Effector memory CD4-positive, alpha-beta T cell (primary cell): ENCODE data around the gene TMOD4.
A peak's percentile ranks its signal among the peaks of the same experiment; 100 is the strongest.
"Not testable (repeated sequence)": the region's sequence is repeated elsewhere in the genome, so short reads cannot be mapped to it uniquely, and the experiment has no call there.

ENCODE experiments used
- DNase-seq, 3 donors: peaks; one replicate each; pipeline ENCODE4 v3.0.0-alpha.2; 2020
- H3K27ac ChIP-seq: 2 replicates; pipeline ENCODE4 v1.7.0; 2013; ENCODE audit warnings: mild to moderate bottlenecking, low read length, moderate library complexity; ENCODE audit not compliant: insufficient read depth, poor library complexity, severe bottlenecking
- H3K27me3 ChIP-seq: replicated peaks from 2 replicates; pipeline ENCODE4 v1.7.0; 2013; ENCODE audit warnings: mild to moderate bottlenecking, low read length; ENCODE audit not compliant: insufficient read depth, control insufficient read depth, poor library complexity, severe bottlenecking
- H3K36me3 ChIP-seq: 2 replicates; pipeline ENCODE4 v1.7.0; 2013; ENCODE audit warnings: mild to moderate bottlenecking, low read length, moderate library complexity; ENCODE audit not compliant: control insufficient read depth, insufficient read depth
- H3K4me1 ChIP-seq: 2 replicates; pipeline ENCODE4 v1.7.0; 2013; ENCODE audit warnings: low read length, mild to moderate bottlenecking; ENCODE audit not compliant: control insufficient read depth, insufficient read depth, poor library complexity, severe bottlenecking
- H3K4me3 ChIP-seq: 2 replicates; pipeline ENCODE4 v1.7.0; 2013; ENCODE audit warnings: low read length, low read depth, mild to moderate bottlenecking; ENCODE audit not compliant: insufficient read depth, poor library complexity, severe bottlenecking
- H3K9me3 ChIP-seq: 2 replicates; pipeline ENCODE4 v1.7.0; 2013; ENCODE audit warnings: mild to moderate bottlenecking, low read length, moderate library complexity; ENCODE audit not compliant: control insufficient read depth

The TMOD4 gene

DNA sequence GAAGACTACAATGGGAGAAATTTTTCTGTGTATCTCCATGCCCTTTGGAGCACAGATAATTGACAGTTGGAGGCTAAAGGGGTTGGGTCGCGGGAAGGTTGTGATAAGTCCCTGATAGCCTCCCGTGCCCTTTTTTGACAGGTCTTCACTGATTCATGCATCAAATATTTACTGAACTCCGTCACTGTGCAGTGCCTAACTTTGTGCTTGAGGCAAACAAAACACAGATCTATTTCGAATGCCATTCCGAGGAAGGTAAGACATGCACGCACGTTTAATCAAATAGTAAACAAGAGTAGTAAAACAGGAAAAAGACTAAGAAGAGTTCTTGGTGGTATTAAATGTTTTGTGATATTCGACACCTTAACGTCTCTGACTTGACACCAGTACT, 22.1 kb upstream of the TMOD4 start:
- H3K27ac ChIP-seq, result peak overlapping the region; percentile 83
- no peaks in the 10 kb centered on the region for H3K36me3 ChIP-seq
- DNase-seq, result no peak
- peaks cover 12% of the 10 kb centered on the region for H3K4me1 ChIP-seq
- no peaks in the 10 kb centered on the region for H3K9me3 ChIP-seq
- peak overlapping the region; percentile 90 for H3K4me3 ChIP-seq
- H3K27me3 ChIP-seq, result no peaks in the 10 kb centered on the region

DNA sequence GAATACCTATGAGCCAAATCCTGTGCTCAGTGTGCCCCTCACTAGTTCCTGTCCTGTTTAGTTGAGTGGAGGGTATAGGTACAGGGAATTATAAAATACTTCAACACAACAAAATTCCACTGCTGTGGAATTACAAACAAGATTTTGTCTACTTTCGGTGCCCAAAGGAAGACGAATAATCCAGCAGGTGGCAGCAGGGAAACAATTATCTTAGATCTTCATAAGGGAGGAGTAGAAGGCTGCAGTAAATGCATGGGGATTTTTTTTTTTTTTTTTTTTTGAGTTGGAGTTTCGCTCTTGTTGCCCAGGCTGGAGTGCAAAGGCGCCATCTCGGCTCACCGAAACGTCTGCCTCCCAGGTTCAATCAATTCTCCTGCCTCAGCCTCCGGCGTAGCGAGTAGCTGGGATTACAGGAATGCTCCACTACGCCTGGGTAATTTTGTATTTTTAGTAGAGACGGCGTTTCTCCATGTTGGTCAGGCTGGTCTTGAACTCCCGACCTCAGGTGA, 20.6 kb upstream of the TMOD4 start:
- peaks cover 12% of the 10 kb centered on the region for H3K4me1 ChIP-seq
- no peaks in the 10 kb centered on the region for H3K27me3 ChIP-seq
- H3K27ac ChIP-seq, result no peak overlapping the region
- no peaks in the 10 kb centered on the region for H3K9me3 ChIP-seq
- DNase-seq, result peak; percentile 16 to 43 (median 31)
- no peaks in the 10 kb centered on the region for H3K36me3 ChIP-seq
- no peak overlapping the region for H3K4me3 ChIP-seq

DNA sequence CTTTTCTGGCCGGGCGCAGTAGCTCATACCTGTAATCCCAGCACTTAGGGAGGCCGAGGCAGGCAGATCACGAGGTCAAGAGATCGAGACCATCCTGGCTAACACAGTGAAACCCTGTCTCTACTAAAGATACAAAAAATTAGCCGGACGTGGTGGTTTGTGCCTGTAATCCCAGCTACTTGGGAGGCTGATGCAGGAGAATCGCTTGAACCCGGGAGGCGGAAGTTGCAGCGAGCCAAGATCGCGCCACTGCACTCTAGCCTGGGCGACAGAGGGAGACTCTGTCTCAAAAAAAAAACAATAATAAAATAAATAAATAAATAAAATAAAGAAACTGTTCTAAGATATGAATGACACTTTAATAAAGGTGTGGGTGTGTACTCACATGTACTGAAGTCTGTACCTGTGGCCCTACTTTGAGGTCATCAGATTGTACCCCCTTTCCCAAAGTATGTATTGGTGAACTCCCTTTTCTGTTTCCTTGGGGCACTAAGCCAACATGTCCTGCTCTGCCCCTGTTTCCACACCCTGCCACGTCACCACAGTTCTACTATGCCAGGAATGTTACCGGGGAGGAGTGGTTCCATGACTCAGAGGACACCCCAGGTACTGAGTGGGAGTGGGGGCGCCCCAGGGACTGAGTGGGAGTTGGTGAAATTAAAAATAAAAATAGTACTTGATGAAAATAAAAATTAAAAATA, 19.3 kb upstream of the TMOD4 start:
- H3K4me1 ChIP-seq, result peaks cover 16% of the 10 kb centered on the region
- not testable (repeated sequence) for DNase-seq, H3K9me3 ChIP-seq, H3K4me3 ChIP-seq, H3K27ac ChIP-seq, H3K27me3 ChIP-seq, H3K36me3 ChIP-seq

DNA sequence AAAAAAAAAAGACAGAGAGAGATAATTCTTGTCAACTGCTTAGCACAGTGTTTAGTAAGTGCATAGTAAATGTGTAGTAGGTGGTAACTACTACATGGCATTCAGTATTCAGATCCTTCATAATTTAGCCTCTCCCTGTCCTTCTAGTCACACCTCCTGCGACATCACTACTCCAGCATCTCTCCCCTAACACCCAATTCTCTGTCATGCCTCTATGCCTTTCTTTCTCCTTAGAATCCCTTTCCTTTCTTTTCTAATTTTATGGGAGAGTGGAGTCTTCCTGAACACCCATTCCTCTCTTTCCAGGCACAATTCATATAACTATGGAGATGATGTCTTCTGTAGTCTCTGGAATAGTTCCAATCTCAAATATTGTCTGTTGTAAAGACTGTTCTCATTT, 18.1 kb upstream of the TMOD4 start:
- Histone ChIP-seq H3K9me3 (no peaks in the 10 kb centered on the region), H3K36me3 (no peaks in the 10 kb centered on the region), H3K27ac (no peak overlapping the region), H3K27me3 (no peaks in the 10 kb centered on the region), H3K4me1 (peaks cover 19% of the 10 kb centered on the region), H3K4me3 (no peak overlapping the region)
- no peak for DNase-seq

DNA sequence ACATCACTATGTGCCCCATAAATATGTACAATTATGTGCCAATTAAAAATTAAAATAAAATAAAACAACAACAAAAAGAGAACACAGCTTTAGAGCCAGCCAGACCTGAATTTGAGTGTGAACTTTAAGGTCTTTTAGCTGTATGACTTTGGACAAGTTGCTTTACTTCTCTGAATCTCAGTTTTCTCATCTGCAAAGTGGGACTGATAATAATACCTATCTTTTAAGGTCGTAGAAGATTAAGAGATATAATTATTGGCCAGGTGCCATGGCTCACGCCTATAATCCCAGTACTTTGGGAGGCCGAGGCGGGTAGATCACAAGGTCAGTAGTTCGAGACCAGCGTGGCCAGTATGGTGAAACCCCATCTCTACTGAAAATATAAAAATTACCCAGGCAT, 17.5 kb upstream of the TMOD4 start:
- Histone ChIP-seq H3K4me3 (no peak overlapping the region), H3K27me3 (no peaks in the 10 kb centered on the region), H3K9me3 (no peaks in the 10 kb centered on the region), H3K4me1 (peaks cover 22% of the 10 kb centered on the region), H3K36me3 (no peaks in the 10 kb centered on the region), H3K27ac (no peak overlapping the region)
- DNase-seq, result no peak

DNA sequence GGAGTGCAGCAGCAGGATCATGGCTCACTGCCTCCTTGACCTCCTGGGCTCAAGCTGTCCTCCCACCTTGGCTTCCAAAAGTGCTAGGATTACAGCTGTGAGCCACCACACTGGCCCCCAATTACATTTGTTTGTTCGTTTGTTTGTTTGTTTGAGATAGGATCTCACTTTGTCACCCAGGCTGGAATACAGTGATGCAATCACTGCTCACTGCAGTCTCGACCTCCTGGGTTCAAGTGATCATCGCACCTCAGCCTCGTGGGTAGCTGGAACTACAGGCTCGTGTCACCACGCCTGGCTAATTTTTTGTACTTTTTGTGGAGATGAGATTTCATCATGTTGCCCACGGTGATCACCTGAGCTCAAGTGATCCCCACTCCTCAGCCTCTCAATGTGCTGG, 16.3 kb upstream of the TMOD4 start:
- no peaks in the 10 kb centered on the region for H3K27me3 ChIP-seq
- H3K9me3 ChIP-seq, result no peaks in the 10 kb centered on the region
- H3K36me3 ChIP-seq, result no peaks in the 10 kb centered on the region
- H3K4me3 ChIP-seq, result no peak overlapping the region
- H3K4me1 ChIP-seq, result peaks cover 15% of the 10 kb centered on the region
- no peak for DNase-seq
- H3K27ac ChIP-seq, result no peak overlapping the region

DNA sequence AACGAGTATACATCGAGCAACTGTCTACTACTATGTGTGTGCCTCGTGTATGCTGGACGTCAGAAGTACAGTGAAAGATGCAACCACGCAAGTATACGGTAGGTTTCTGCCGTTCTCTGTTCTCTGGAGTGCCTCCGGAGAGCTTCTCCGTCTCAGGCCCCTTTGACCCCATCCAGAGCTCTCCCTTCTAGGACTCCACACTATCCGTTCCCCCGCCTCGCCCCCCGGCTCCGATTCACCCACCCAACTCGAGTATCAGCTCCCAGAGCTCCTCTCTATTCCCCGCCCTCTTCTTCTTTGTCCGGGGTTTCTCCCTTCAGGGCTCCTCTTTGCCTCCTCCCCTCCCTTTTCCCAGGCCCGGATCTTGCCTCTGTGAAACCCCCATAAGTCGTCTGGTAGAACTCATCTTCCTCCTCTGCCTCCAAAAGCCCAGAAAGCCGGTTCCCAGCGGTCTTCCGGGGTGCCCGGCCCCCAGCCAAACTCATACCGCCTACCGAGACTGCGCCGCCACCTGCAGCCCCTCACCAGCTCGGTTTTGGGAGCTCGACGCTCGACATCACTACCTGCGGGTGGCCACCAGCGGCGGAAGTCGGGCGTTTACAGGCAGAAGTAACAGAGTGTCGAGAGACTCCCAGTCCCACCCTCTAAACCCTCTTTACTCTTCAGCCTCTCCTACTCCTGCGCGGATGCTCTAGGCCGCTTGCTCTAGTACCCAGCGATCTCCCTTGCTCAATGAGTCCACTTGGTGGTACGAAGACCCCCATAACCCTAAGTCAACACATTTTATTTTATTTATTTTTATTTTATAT, 14.1 kb upstream of the TMOD4 start, which contains the start of gene VPS72:
Gene VPS72, minus strand, starts transcription at position 561 of the 809 bp plus-strand sequence. Its CDS starts 76 bp downstream, at position 485.
- peaks cover 9% of the 10 kb centered on the region for H3K36me3 ChIP-seq
- peaks cover 15% of the 10 kb centered on the region for H3K4me1 ChIP-seq
- peak; percentile 75 to 79 (median 78) for DNase-seq
- H3K4me3 ChIP-seq, result peak within 1 kb of the TSS; percentile 87
- H3K27me3 ChIP-seq, result no peaks in the 10 kb centered on the region
- H3K27ac ChIP-seq, result peak within 1 kb of the TSS; percentile 89
- H3K9me3 ChIP-seq, result no peaks in the 10 kb centered on the region

DNA sequence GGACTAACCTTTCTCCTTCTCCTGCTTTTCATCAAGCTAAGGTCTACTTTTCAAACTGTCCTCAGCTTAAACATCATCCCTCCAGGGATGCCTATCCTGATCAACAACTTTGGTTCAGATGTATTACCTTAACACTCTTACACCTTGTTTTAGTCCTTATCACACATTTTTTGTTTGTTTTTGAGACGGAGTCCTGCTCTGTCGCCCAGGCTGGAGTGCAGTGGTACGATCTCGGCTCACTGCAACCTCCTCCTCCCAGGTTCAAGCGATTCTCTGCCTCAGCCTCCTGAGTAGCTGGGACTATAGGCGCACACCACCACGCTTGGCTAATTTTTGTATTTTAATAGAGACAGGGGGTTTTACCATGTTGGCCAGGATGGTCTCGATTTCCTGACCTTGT, 12.9 kb upstream of the TMOD4 start:
- not testable (repeated sequence) for DNase-seq, H3K27me3 ChIP-seq, H3K9me3 ChIP-seq, H3K4me3 ChIP-seq
- Histone ChIP-seq H3K4me1 (peaks cover 15% of the 10 kb centered on the region), H3K36me3 (peaks cover 21% of the 10 kb centered on the region), H3K27ac (peak overlapping the region; percentile 89)

DNA sequence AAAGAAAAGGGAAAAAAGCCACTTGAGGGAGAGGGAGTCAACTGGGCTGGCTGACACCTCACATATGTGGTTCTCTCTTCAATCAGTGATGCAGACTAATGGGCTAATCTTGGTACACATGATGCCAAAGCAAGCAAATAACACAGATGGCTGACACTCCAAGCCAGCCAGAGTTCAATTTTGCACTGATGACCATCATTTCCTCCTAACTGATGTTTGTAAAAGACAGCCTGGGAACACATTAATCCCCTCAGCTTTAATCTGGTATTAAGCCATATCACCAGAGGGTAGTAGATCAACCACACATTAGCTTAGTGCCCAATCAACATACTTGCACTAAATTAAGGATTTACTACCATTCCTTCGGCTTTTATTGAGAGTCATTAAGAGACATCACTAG, 11.4 kb upstream of the TMOD4 start:
- Histone ChIP-seq H3K4me3 (no peak overlapping the region), H3K27me3 (no peaks in the 10 kb centered on the region), H3K9me3 (no peaks in the 10 kb centered on the region), H3K4me1 (peaks cover 15% of the 10 kb centered on the region), H3K27ac (no peak overlapping the region), H3K36me3 (peaks cover 34% of the 10 kb centered on the region)
- no peak for DNase-seq

DNA sequence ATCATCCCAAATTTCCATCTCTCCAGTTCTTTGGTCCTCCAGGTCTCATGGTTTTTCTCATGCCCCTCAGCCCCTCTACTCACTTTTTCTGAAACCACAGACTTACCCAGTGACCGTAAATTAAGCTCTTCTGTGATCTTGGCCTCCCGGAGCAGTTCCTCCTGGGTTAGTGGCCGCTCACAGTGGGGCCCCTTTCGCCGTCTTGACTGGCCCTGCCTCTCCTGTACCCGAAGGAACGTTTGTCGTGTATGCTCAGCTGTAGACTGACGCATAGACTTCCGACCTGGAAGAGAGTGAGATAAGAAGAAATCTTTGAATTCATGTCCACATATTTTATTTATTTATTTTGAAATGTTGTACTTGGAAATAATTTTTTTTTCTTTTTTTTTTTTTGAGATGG, 8.4 kb upstream of the TMOD4 start:
- Histone ChIP-seq H3K27ac (no peak overlapping the region), H3K4me1 (peaks cover 6% of the 10 kb centered on the region), H3K27me3 (no peaks in the 10 kb centered on the region), H3K4me3 (no peak overlapping the region), H3K9me3 (no peaks in the 10 kb centered on the region), H3K36me3 (peaks cover 52% of the 10 kb centered on the region)
- no peak for DNase-seq
